ENCODE measurements around the gene HSPA12A. TPM values are rescaled to one million over a fixed set of nuclear protein-coding genes. Genes with fewer than 3 reads are reported as not detected.
A peak's percentile ranks its signal among the peaks of the same experiment; 100 is the strongest.

Gene HSPA12A
- total and polyA plus RNA-seq, 9 of the 15 experiments (the other 6 are each of a cell fraction or from before 2014, with no cell fraction given): 0.01 to 0.18 (median 0.04) TPM; not detected in 4

DNA sequence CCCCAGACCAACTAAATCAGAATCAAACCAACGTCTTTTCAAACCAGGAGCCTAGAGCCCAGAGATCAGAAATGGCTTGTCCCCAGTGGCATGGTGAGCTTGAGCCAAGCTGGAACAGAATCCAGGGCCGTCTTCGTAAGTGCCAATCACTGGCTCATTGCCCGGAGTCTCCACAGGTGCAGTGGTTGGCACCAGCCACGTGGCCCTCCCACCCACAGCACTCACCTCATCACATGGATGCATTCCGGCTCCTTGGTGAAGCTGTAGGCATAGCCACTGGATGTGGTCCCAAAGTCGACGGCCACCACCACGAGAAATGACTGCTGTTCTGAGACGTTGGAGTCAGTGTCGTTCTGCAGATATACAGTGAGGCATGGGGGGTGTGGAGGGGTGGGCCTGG, 37.4 kb downstream of the HSPA12A start (continued):
- TF ChIP-seq CBX8 (IDR thresholded peaks at IDR 0.05; ENCODE audit: borderline replicate concordance, extremely low read depth, low read depth, low read length, poor library complexity, severe bottlenecking): no peak
- no peak for TF ChIP-seq HNRNPUL1 (IDR thresholded peaks at IDR 0.05; ENCODE audit: low read length)
- TF ChIP-seq, protein P1, sequence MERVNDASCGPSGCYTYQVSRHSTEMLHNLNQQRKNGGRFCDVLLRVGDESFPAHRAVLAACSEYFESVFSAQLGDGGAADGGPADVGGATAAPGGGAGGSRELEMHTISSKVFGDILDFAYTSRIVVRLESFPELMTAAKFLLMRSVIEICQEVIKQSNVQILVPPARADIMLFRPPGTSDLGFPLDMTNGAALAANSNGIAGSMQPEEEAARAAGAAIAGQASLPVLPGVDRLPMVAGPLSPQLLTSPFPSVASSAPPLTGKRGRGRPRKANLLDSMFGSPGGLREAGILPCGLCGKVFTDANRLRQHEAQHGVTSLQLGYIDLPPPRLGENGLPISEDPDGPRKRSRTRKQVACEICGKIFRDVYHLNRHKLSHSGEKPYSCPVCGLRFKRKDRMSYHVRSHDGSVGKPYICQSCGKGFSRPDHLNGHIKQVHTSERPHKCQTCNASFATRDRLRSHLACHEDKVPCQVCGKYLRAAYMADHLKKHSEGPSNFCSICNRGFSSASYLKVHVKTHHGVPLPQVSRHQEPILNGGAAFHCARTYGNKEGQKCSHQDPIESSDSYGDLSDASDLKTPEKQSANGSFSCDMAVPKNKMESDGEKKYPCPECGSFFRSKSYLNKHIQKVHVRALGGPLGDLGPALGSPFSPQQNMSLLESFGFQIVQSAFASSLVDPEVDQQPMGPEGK (CRISPR knock-in tag; IDR thresholded peaks at IDR 0.05; ENCODE audit: borderline replicate concordance): no peak

DNA sequence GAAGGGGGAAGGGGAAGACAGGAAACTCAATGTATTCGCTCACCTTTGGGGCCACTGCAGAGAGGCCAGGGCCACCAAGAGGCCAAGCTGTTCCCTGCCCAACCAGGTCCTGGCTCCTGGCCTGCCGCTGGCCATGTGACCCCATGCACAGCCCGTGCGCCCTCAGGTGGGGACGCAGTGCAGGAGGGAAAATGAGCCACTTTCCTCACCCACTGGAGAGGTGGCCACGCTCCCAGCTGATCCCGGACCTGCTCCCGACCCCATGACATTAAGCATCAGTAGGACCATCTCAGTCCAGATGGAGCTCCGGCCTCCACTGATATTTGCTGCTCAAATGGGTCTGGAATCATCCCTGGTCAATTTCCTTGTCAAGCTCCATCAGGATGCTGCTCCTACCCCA, 40.2 kb downstream of the HSPA12A start:
- no peak for TF ChIP-seq PCBP2 (IDR thresholded peaks at IDR 0.05; ENCODE audit: low read depth, low read length, poor library complexity, severe bottlenecking)
- TF ChIP-seq, protein P2, sequence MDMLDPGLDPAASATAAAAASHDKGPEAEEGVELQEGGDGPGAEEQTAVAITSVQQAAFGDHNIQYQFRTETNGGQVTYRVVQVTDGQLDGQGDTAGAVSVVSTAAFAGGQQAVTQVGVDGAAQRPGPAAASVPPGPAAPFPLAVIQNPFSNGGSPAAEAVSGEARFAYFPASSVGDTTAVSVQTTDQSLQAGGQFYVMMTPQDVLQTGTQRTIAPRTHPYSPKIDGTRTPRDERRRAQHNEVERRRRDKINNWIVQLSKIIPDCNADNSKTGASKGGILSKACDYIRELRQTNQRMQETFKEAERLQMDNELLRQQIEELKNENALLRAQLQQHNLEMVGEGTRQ (CRISPR knock-in tag; IDR thresholded peaks at IDR 0.05): peak; percentile 47; the same call in 1 of the 2 replicates
- Histone ChIP-seq H3K79me2 (ENCODE audit: control insufficient read depth, insufficient read depth, low read length) (no peaks in the 10 kb centered on the region), H3K27ac (ENCODE audit: extremely low read depth, low read depth, low read length) (no peak overlapping the region), H3K36me3 (ENCODE audit: control insufficient read depth, insufficient read depth, low read length) (no peaks in the 10 kb centered on the region), H3K4me3 (no peak overlapping the region), H3K27me3 (ENCODE audit: control insufficient read depth in 2 of 2, insufficient read depth in 2 of 2, low read length in 2 of 2) (peaks cover 0 to 5% of the 10 kb centered on the region in 2 experiments; a peak in 2 of 5 replicates), H3K9me1 (ENCODE audit: control insufficient read depth, insufficient read depth, low read length) (no peaks in the 10 kb centered on the region), H2AFZ (ENCODE audit: low read depth, low read length) (no peak overlapping the region), H3K9me3 (replicated peaks; ENCODE audit: control insufficient read depth, insufficient read depth, low read depth, low read length) (no peaks in the 10 kb centered on the region), H4K20me1 (replicated peaks; ENCODE audit: control insufficient read depth, insufficient read depth, low read length) (no peaks in the 10 kb centered on the region), H3K4me1 (replicated peaks in 1 of 2; ENCODE audit: control insufficient read depth in 2 of 2, insufficient read depth in 2 of 2, low read length in 2 of 2) (no peaks in the 10 kb centered on the region), H3K9ac (ENCODE audit: insufficient read depth in 1 of 2, low read depth in 2 of 2, low read length in 2 of 2) (no peak overlapping the region), H3K4me2 (ENCODE audit: insufficient read depth, low read length) (no peak overlapping the region)
- no peak for ATAC-seq
- ChIA-PET CTCF (ENCODE audit: low intra/inter-chr PET ratio) (no interaction called here), POLR2A (interaction anchor here (0.7 kb wide), 1 partner anchor 282 kb away, joined by 3 read pairs; no protein-coding TSS in a partner anchor)
- intact Hi-C loops (cut with micrococcal nuclease) (no loop called here), in situ Hi-C loops (cut with MboI) (no loop called here)
- DNase-seq (ENCODE audit: extremely low read depth in 1 of 4, low spot score in 3 of 4): no peak
- 0% methylated on average over 8 of the region's 9 CpGs for WGBS (ENCODE audit: insufficient coverage, low coverage, missing lambda C conversion rate)
- no peak for FAIRE-seq
- BruUV-seq (replicated peaks): no TSS peak

Measured in K562 (cell line).